ENCODE data around the gene CNNM4.

The CNNM4 gene

GRCh38 chr2:96837575-96837974 is 76.9 kb downstream of the CNNM4 start:
- no peak for DNase-seq

GRCh38 chr2:96838345-96839292 is 77.9 kb downstream of the CNNM4 start:
- DNase-seq: no peak

- peak; percentile 87 for DNase-seq
Observed at GRCh38 chr2:96839293-96839874, 78.7 kb downstream of the CNNM4 start.

GRCh38 chr2:96839875-96840850 is 79.5 kb downstream of the CNNM4 start:
- no peak for DNase-seq

- DNase-seq: no peak
Observed at GRCh38 chr2:96841701-96842495, 81.2 kb downstream of the CNNM4 start.

- DNase-seq: no peak
Observed at GRCh38 chr2:96842600-96842999, 81.9 kb downstream of the CNNM4 start.

GRCh38 chr2:96843538-96844268 is 83.0 kb downstream of the CNNM4 start, which contains the start of gene ANKRD23:
ANKRD23 (minus strand) TSS chr2:96844021; CDS start chr2:96843992, 29 bp downstream.
- DNase-seq: no peak

- DNase-seq: no peak
Observed at GRCh38 chr2:96844405-96844808, 83.7 kb downstream of the CNNM4 start.

GRCh38 chr2:96846825-96847224 is 86.1 kb downstream of the CNNM4 start:
- DNase-seq: no peak

GRCh38 chr2:96847586-96847985 is 86.9 kb downstream of the CNNM4 start:
- no peak for DNase-seq

GRCh38 chr2:96848264-96848663 is 87.6 kb downstream of the CNNM4 start:
- no peak for DNase-seq

GRCh38 chr2:96852667-96853066 is 92.0 kb downstream of the CNNM4 start:
- DNase-seq: no peak

GRCh38 chr2:96853321-96853720 is 92.6 kb downstream of the CNNM4 start:
- no peak for DNase-seq

GRCh38 chr2:96856776-96857666 is 96.3 kb downstream of the CNNM4 start:
- peak; percentile 28 for DNase-seq

- DNase-seq: peak; percentile 98
Observed at GRCh38 chr2:96857667-96858372, 97.1 kb downstream of the CNNM4 start, which contains the start of gene ANKRD39. ANKRD39 (minus strand) TSS chr2:96858016; CDS start chr2:96857987, 29 bp downstream.

- no peak for DNase-seq
Observed at GRCh38 chr2:96859099-96859649, 98.5 kb downstream of the CNNM4 start.

- no peak for DNase-seq
Observed at GRCh38 chr2:96859681-96860064, 99.0 kb downstream of the CNNM4 start.

- DNase-seq: no peak
Observed at GRCh38 chr2:96860065-96861029, 99.6 kb downstream of the CNNM4 start.
